Activated CD4-positive, alpha-beta T cell treated with anti-CD3 and anti-CD28 coated beads, Interleukin-2, amount 10 ng/mL, durations not matched to agents 7 days and 5 days (primary cell): ENCODE measurements around the gene TBXA2R. TPM values are rescaled to one million over a fixed set of nuclear protein-coding genes. Genes with fewer than 3 reads are reported as not detected.

Experiments
- CTCF ChIA-PET: fragments of 350-600 bp; sonication (Branson Sonifier 250); formaldehyde crosslinking; loops from one replicate; lab custom pipeline; 2021; ENCODE audit warnings: antibody characterized with exemption; lab: Charles Lee
- POLR2A ChIA-PET: fragments of 350-600 bp; sonication (Branson Sonifier 250); formaldehyde crosslinking; loops from one replicate; lab custom pipeline; 2021; ENCODE audit warnings: antibody characterized with exemption; lab: Charles Lee
- DNase-seq: peaks from one replicate; pipeline ENCODE4 v3.0.0-alpha.2; 2020
- H3K27ac Mint-ChIP-seq: one replicate; pipeline ENCODE4 v1.8.0; 2021; ENCODE audit warnings: mild to moderate bottlenecking, moderate library complexity, mixed read lengths
- H3K27me3 Mint-ChIP-seq: one replicate; pipeline ENCODE4 v1.8.0; 2021; ENCODE audit warnings: mixed read lengths
- H3K36me3 Mint-ChIP-seq: one replicate; pipeline ENCODE4 v1.8.0; 2021; ENCODE audit warnings: low read depth, mixed read lengths
- H3K4me1 Mint-ChIP-seq: one replicate; pipeline ENCODE4 v1.8.0; 2021; ENCODE audit warnings: mixed read lengths
- H3K4me3 Mint-ChIP-seq: one replicate; pipeline ENCODE4 v1.8.0; 2021; ENCODE audit warnings: mild to moderate bottlenecking, moderate library complexity, mixed read lengths
- H3K9me3 Mint-ChIP-seq: one replicate; pipeline ENCODE4 v1.8.0; 2021; ENCODE audit warnings: mixed read lengths
- total RNA-seq, 2 experiments: library from RNA; stranded (reverse); gene quantifications; one replicate each; pipeline ENCODE4 v1.2.3, GENCODE V29; 2021

TBXA2R gene
- total RNA-seq, 2 experiments from 2014 or later: 0.92 to 1.00 TPM

GRCh38 chr19:3544742-3545668 lies 61.7 kb downstream of the TBXA2R start:
- H3K4me3 Mint-ChIP-seq: no peak overlapping the region
- peaks cover 11% of the 10 kb centered on the region for H3K36me3 Mint-ChIP-seq
- H3K27me3 Mint-ChIP-seq: no peaks in the 10 kb centered on the region
- DNase-seq: peak; percentile 81
- H3K4me1 Mint-ChIP-seq: peaks cover 5% of the 10 kb centered on the region
- ChIA-PET CTCF (interaction anchor here (0.5 to 1.4 kb wide), 16 partner anchors 10 to 500 kb away, joined by 3 to 6 read pairs (median 4); partner anchors contain the start of genes GIPC3, HMG20B and MFSD12), POLR2A (interaction anchor here (0.6 to 0.7 kb wide), 2 partner anchors 10 to 38 kb away, joined by 3 read pairs; no protein-coding TSS in a partner anchor)
- no peaks in the 10 kb centered on the region for H3K9me3 Mint-ChIP-seq
- H3K27ac Mint-ChIP-seq: peak overlapping the region; percentile 77

Other genes with a start within 250 kb of the TBXA2R start
- gene NFIC, start 240.3 kb downstream of the TBXA2R start, total RNA-seq: 10 to 100 TPM; 14.2 TPM
- under 1 TPM; 0.27 to 0.33 TPM for gene SMIM24, start 126.3 kb downstream of the TBXA2R start, total RNA-seq
- not detected for gene SMIM44, start 123.4 kb downstream of the TBXA2R start, total RNA-seq
- 10 to 100 TPM in 1 of 2 experiments, 1 to 10 TPM in 1; 9.2 to 12.6 TPM for gene DOHH, start 106.2 kb downstream of the TBXA2R start, total RNA-seq
- 10 to 100 TPM; 78.6 to 79.3 TPM for gene FZR1, start 100.6 kb downstream of the TBXA2R start, total RNA-seq
- 1 to 10 TPM; 6.5 to 8.7 TPM for gene TEKTIP1, start 67.7 kb downstream of the TBXA2R start, total RNA-seq
- gene MFSD12, start 49.3 kb downstream of the TBXA2R start, total RNA-seq: 10 to 100 TPM; 62.1 to 67.6 TPM
- 10 to 100 TPM; 47.8 to 54.1 TPM for gene HMG20B, start 33.9 kb downstream of the TBXA2R start, total RNA-seq
- under 1 TPM; 0.57 to 0.71 TPM for gene GIPC3, start 21.4 kb downstream of the TBXA2R start, total RNA-seq
- 10 to 100 TPM; 31.8 to 39.1 TPM for gene CACTIN, start 19.9 kb upstream of the TBXA2R start, total RNA-seq
- 10 to 100 TPM; 18.7 to 19.5 TPM for gene PIP5K1C, start 93.6 kb upstream of the TBXA2R start, total RNA-seq
- gene TJP3, start 101.5 kb upstream of the TBXA2R start, total RNA-seq: 1 to 10 TPM; 2.7 to 3.5 TPM
- 10 to 100 TPM; 45.8 to 46.2 TPM for gene APBA3, start 154.8 kb upstream of the TBXA2R start, total RNA-seq
- gene MRPL54, start 155.8 kb upstream of the TBXA2R start, total RNA-seq: 10 to 100 TPM; 78.4 to 81.3 TPM
- gene RAX2, start 165.4 kb upstream of the TBXA2R start, total RNA-seq: not detected
- gene MATK, start 179.5 kb upstream of the TBXA2R start, total RNA-seq: 10 to 100 TPM; 14.8 to 18.3 TPM